OCI-M2 (cell line): ENCODE results near the gene PRKCSH.

Source experiments
- DNase-seq: peaks from one replicate; lab custom pipeline; 2025; ENCODE audit not compliant: unreplicated experiment; lab: John Stamatoyannopoulos, UW

The PRKCSH gene

GRCh38 chr19:11499220-11499726 lies 63.8 kb downstream of the PRKCSH start:
- no peak for DNase-seq

DNA sequence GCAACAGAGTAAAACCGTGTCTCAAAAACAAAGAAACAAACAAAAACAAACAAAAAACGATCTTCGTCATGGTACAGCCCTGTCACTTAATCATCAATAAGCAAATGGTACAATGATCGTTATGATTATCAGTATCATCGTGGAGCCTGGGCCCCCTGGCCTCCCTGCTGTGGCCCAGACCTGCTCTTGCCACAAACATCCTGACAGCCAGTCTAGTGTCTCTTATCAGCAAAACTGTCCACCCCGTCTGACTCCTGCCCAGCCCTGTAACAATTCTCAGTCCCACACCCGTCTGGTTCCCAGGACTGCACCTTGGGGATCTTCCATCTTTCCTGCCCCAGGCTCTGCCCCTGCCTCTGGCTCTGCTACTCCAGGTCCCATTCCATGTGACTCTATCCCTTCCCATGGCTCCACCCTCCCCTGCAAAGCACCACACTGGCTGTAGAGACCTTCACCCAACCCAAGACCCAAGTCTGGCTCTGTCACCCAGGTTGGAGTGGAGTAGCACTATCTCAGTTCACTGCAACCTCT lies 64.5 kb downstream of the PRKCSH start:
- DNase-seq, result no peak
